HCT116 (cell line): Measurements from ENCODE around the gene SLC16A13. TPM values are rescaled to one million over a fixed set of nuclear protein-coding genes. Genes with fewer than 3 reads are reported as not detected.

Source experiments
- ATAC-seq: fragments of 200-7000 bp; cut with Tn5 transposase; 2 replicates; pipeline ENCODE4 v1.9.1; 2020; ENCODE audit warnings: mild to moderate bottlenecking, moderate library complexity
- BruUV-seq: library from RNA; stranded (reverse); fragments of 400-500 nt; replicated peaks from 2 replicates; lab custom pipeline; 2021; lab: Mats Ljungman, UMichigan
- CTCF ChIA-PET: fragments of 300-600 bp; sonication (Branson Sonifier 250); formaldehyde crosslinking; loops from one replicate; lab custom pipeline; 2021; ENCODE audit warnings: antibody characterized with exemption; lab: Charles Lee
- POLR2A ChIA-PET: fragments of 300-600, 350-600 bp; sonication (Branson Sonifier 250); formaldehyde crosslinking; loops from one replicate; lab custom pipeline; 2021; ENCODE audit warnings: antibody characterized with exemption; lab: Charles Lee
- RAD21 ChIA-PET, 2 experiments: fragments of 300-600 bp; sonication (Branson Sonifier 250); formaldehyde crosslinking; loops; one replicate each; lab custom pipeline; 2023; ENCODE audit warnings: low total read pairs in 2 of 2; ENCODE audit not compliant: uncharacterized antibody in 2 of 2, unreplicated experiment in 2 of 2, low non-redundant PET in 1 of 2; lab: Charles Lee
- DNase-seq: peaks from one replicate; pipeline ENCODE4 v3.0.0-alpha.2; 2010; ENCODE audit warnings: low read depth, low spot score
- H2AFZ ChIP-seq: fragments of 200-600 bp; shearing (Covaris generic), sonication (generic); 2 replicates; pipeline ENCODE4 v1.6.1; 2017; ENCODE audit warnings: low read depth, mixed run types, mixed read lengths, antibody characterized with exemption, low read length; ENCODE audit not compliant: poor library complexity, severe bottlenecking
- H3K27ac ChIP-seq: 2 replicates; pipeline ENCODE4 v1.5.1; 2012; ENCODE audit warnings: low read depth, low read length
- H3K27me3 ChIP-seq: fragments of 200-600 bp; sonication (generic); 2 replicates; pipeline ENCODE4 v1.6.1; 2016; ENCODE audit warnings: mixed run types, low read length, mixed read lengths; ENCODE audit not compliant: insufficient read depth
- H3K36me3 ChIP-seq, 2 experiments: fragments of 200-500 bp in 1 of 2; fragments of 200-600 bp in 1 of 2; sonication (Bioruptor generic) in 1 of 2; sonication (generic) in 1 of 2; 2 replicates each; pipeline versions ENCODE4 v1.5.1 to v1.6.1; 2014 to 2016; ENCODE audit warnings: low read length in 2 of 2, inconsistent platforms in 1 of 2, mixed read lengths in 1 of 2, mixed run types in 1 of 2; ENCODE audit not compliant: insufficient read depth in 2 of 2, control insufficient read depth in 1 of 2
- H3K4me1 ChIP-seq, 2 experiments: fragments of 200-600 bp in 1 of 2; sonication (generic) in 1 of 2; 2 replicates each; pipeline versions ENCODE4 v1.5.1 to v1.6.1; 2012 to 2017; ENCODE audit warnings: low read length in 2 of 2, inconsistent platforms in 1 of 2, mild to moderate bottlenecking in 1 of 2, mixed read lengths in 1 of 2, mixed run types in 1 of 2, moderate library complexity in 1 of 2; ENCODE audit not compliant: insufficient read depth in 2 of 2, control insufficient read depth in 1 of 2
- H3K4me2 ChIP-seq: fragments of 200-600 bp; sonication (generic); 2 replicates; pipeline ENCODE4 v1.6.1; 2017; ENCODE audit warnings: mixed run types, low read length, mixed read lengths
- H3K4me3 ChIP-seq, 2 experiments: fragments of 200-600 bp in 1 of 2; sonication (generic) in 1 of 2; replicated peaks in 1 of 2; 2 replicates each; pipeline ENCODE4 v1.5.1; 2011 to 2016; ENCODE audit warnings: low read length in 2 of 2, control low read depth in 1 of 2, low read depth in 1 of 2, mild to moderate bottlenecking in 1 of 2, mixed read lengths in 1 of 2, mixed run types in 1 of 2
- H3K79me2 ChIP-seq: fragments of 200-600 bp; sonication (generic); 2 replicates; pipeline ENCODE4 v1.6.1; 2017; ENCODE audit warnings: mild to moderate bottlenecking, mixed run types, low read length, moderate library complexity, mixed read lengths; ENCODE audit not compliant: insufficient read depth
- H3K9ac ChIP-seq: fragments of 200-600 bp; sonication (generic); 2 replicates; pipeline ENCODE4 v1.6.1; 2016; ENCODE audit warnings: low read length, mixed read lengths
- H3K9me2 ChIP-seq: fragments of 200-600 bp; sonication (generic), shearing (Covaris generic); 2 replicates; pipeline ENCODE4 v1.6.1; 2017; ENCODE audit warnings: mixed run types, mild to moderate bottlenecking, moderate library complexity; ENCODE audit not compliant: insufficient read depth
- H3K9me3 ChIP-seq, 2 experiments: fragments of 200-500 bp in 1 of 2; fragments of 200-600 bp in 1 of 2; sonication (Bioruptor generic) in 1 of 2; sonication (generic) in 1 of 2; 2 replicates each; pipeline ENCODE4 v1.6.1; 2014 to 2017; ENCODE audit warnings: low read length in 2 of 2, mixed read lengths in 2 of 2, inconsistent platforms in 1 of 2, low read depth in 1 of 2, mild to moderate bottlenecking in 1 of 2, mixed run types in 1 of 2, moderate library complexity in 1 of 2; ENCODE audit not compliant: control insufficient read depth in 1 of 2, insufficient read depth in 1 of 2
- H4K20me1 ChIP-seq: fragments of 200-600 bp; sonication (generic), shearing (Covaris generic); 2 replicates; pipeline ENCODE4 v1.6.1; 2017; ENCODE audit warnings: mixed run types, mild to moderate bottlenecking, moderate library complexity; ENCODE audit not compliant: insufficient read depth
- ATF3 ChIP-seq: IDR thresholded peaks from 2 replicates; pipeline ENCODE4 v1.6.1; 2012
- CBX3 ChIP-seq: IDR thresholded peaks from 2 replicates; pipeline ENCODE4 v1.6.1; 2012; ENCODE audit warnings: low read depth
- CEBPB ChIP-seq: IDR thresholded peaks from 2 replicates; pipeline ENCODE4 v1.6.1; 2012; ENCODE audit warnings: low read depth
- EGR1 ChIP-seq: IDR thresholded peaks from 2 replicates; pipeline ENCODE4 v1.6.1; 2012; ENCODE audit warnings: low read depth
- ELF1 ChIP-seq: IDR thresholded peaks from 2 replicates; pipeline ENCODE4 v1.6.1; 2012; ENCODE audit warnings: low read depth, borderline replicate concordance
- EZH2 ChIP-seq: fragments of 200-600 bp; sonication (generic); IDR thresholded peaks from 2 replicates; pipeline ENCODE4 v1.6.1; 2017; ENCODE audit warnings: antibody characterized with exemption, mixed run types
- EZH2phosphoT487 ChIP-seq: fragments of 200-600 bp; IDR thresholded peaks from 2 replicates; pipeline ENCODE4 v1.6.1; 2018; ENCODE audit warnings: antibody characterized with exemption, borderline replicate concordance
- JUND ChIP-seq: IDR thresholded peaks from 2 replicates; pipeline ENCODE4 v1.6.1; 2012
- MAX ChIP-seq: IDR thresholded peaks from 2 replicates; pipeline ENCODE4 v1.6.1; 2012
- POLR2A ChIP-seq: IDR thresholded peaks from 2 replicates; pipeline ENCODE4 v1.7.0; 2011; ENCODE audit warnings: borderline replicate concordance; ENCODE audit not compliant: insufficient read depth, insufficient read length; ENCODE audit errors: extremely low read depth
- POLR2AphosphoS5 ChIP-seq: IDR thresholded peaks from 2 replicates; pipeline ENCODE4 v1.6.1; 2011; ENCODE audit warnings: mild to moderate bottlenecking, low read depth, low read length, moderate library complexity
- SIN3A ChIP-seq: IDR thresholded peaks from 2 replicates; pipeline ENCODE4 v1.6.1; 2012; ENCODE audit warnings: low read depth
- SP1 ChIP-seq: IDR thresholded peaks from 2 replicates; pipeline ENCODE4 v1.6.1; 2012; ENCODE audit warnings: low read depth
- TCF7L2 ChIP-seq: IDR thresholded peaks from 2 replicates; pipeline ENCODE4 v1.7.0; 2011; ENCODE audit warnings: borderline replicate concordance, inconsistent platforms; ENCODE audit not compliant: insufficient read depth, insufficient read length; ENCODE audit errors: extremely low read depth
- YY1 ChIP-seq: IDR thresholded peaks from 2 replicates; pipeline ENCODE4 v1.6.1; 2011; ENCODE audit warnings: low read length, low read depth, moderate library complexity, mild to moderate bottlenecking; ENCODE audit not compliant: insufficient replicate concordance; ENCODE audit errors: extremely low read depth
- ZBTB33 ChIP-seq: IDR thresholded peaks from 2 replicates; pipeline ENCODE4 v1.6.1; 2011; ENCODE audit warnings: mild to moderate bottlenecking, low read length, moderate library complexity; ENCODE audit not compliant: insufficient replicate concordance; ENCODE audit errors: extremely low read depth
- ZFX ChIP-seq: fragments of 450-650 bp; IDR thresholded peaks from 2 replicates; pipeline ENCODE4 v1.6.1; 2017
- intact Hi-C: fragments of 100-400 bp; cut with micrococcal nuclease; formaldehyde crosslinking; loops from 2 replicates; pipeline ENCODE4 v1.10.0; 2022
- total RNA-seq: library from RNA; stranded (reverse); gene quantifications from one replicate; pipeline ENCODE4 v1.2.1, GENCODE V29; 2021; ENCODE audit not compliant: unreplicated experiment
- TF ChIP-seq, protein P1 (sequence below), 3 experiments: fragments of 200-600 bp in 1 of 3; sonication (generic) in 1 of 3; IDR thresholded peaks in 2 of 3; conservative IDR thresholded peaks in 1 of 3; 2 replicates each; pipeline ENCODE4 v1.5.1; 2012 to 2017; ENCODE audit warnings: low read depth in 2 of 3, low read length in 2 of 3, antibody characterized with exemption in 1 of 3, borderline replicate concordance in 1 of 3, control low read depth in 1 of 3, mild to moderate bottlenecking in 1 of 3, mixed read lengths in 1 of 3, mixed run types in 1 of 3, moderate library complexity in 1 of 3; ENCODE audit not compliant: insufficient read depth in 1 of 3
- TF ChIP-seq, protein P2 (sequence below): IDR thresholded peaks from 2 replicates; pipeline ENCODE4 v1.6.1; 2012; ENCODE audit warnings: low read depth

SLC16A13 gene
- total RNA-seq, 1 experiment from 2014 or later: 6.8 TPM

GRCh38 chr17:7043497-7044198 is 7.8 kb downstream of the SLC16A13 start, which contains the start of gene SLC16A11:
SLC16A11 (minus strand) TSS chr17:7044092; CDS start chr17:7043513, 579 bp downstream.
- BruUV-seq: no TSS peak
- TF ChIP-seq ELF1 (no peak), SIN3A (no peak), POLR2AphosphoS5 (no peak), ZBTB33 (no peak), YY1 (no peak), JUND (no peak), EZH2phosphoT487 (no peak), CEBPB (no peak), CBX3 (no peak), ATF3 (no peak), POLR2A (no peak), EZH2 (no peak), ZFX (no peak), SP1 (no peak), TCF7L2 (no peak), MAX (no peak), EGR1 (no peak)
- TF ChIP-seq, protein P1, sequence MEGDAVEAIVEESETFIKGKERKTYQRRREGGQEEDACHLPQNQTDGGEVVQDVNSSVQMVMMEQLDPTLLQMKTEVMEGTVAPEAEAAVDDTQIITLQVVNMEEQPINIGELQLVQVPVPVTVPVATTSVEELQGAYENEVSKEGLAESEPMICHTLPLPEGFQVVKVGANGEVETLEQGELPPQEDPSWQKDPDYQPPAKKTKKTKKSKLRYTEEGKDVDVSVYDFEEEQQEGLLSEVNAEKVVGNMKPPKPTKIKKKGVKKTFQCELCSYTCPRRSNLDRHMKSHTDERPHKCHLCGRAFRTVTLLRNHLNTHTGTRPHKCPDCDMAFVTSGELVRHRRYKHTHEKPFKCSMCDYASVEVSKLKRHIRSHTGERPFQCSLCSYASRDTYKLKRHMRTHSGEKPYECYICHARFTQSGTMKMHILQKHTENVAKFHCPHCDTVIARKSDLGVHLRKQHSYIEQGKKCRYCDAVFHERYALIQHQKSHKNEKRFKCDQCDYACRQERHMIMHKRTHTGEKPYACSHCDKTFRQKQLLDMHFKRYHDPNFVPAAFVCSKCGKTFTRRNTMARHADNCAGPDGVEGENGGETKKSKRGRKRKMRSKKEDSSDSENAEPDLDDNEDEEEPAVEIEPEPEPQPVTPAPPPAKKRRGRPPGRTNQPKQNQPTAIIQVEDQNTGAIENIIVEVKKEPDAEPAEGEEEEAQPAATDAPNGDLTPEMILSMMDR (IDR thresholded peaks at IDR 0.05 in 2 of 3, conservative IDR thresholded peaks at IDR 0.05 in 1 of 3; ENCODE audit: borderline replicate concordance in 1 of 3, insufficient read depth in 1 of 3, low read depth in 2 of 3, low read length in 2 of 3): no peak
- TF ChIP-seq, protein P2, sequence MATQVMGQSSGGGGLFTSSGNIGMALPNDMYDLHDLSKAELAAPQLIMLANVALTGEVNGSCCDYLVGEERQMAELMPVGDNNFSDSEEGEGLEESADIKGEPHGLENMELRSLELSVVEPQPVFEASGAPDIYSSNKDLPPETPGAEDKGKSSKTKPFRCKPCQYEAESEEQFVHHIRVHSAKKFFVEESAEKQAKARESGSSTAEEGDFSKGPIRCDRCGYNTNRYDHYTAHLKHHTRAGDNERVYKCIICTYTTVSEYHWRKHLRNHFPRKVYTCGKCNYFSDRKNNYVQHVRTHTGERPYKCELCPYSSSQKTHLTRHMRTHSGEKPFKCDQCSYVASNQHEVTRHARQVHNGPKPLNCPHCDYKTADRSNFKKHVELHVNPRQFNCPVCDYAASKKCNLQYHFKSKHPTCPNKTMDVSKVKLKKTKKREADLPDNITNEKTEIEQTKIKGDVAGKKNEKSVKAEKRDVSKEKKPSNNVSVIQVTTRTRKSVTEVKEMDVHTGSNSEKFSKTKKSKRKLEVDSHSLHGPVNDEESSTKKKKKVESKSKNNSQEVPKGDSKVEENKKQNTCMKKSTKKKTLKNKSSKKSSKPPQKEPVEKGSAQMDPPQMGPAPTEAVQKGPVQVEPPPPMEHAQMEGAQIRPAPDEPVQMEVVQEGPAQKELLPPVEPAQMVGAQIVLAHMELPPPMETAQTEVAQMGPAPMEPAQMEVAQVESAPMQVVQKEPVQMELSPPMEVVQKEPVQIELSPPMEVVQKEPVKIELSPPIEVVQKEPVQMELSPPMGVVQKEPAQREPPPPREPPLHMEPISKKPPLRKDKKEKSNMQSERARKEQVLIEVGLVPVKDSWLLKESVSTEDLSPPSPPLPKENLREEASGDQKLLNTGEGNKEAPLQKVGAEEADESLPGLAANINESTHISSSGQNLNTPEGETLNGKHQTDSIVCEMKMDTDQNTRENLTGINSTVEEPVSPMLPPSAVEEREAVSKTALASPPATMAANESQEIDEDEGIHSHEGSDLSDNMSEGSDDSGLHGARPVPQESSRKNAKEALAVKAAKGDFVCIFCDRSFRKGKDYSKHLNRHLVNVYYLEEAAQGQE: no peak
- DNase-seq (no peak), ATAC-seq (no peak)
- Histone ChIP-seq H3K4me1 (peaks cover 19 to 32% of the 10 kb centered on the region in 2 experiments), H3K79me2 (no peaks in the 10 kb centered on the region), H3K9me2 (no peaks in the 10 kb centered on the region), H3K9me3 (no peaks in the 10 kb centered on the region), H3K27me3 (no peaks in the 10 kb centered on the region), H3K4me2 (no peak within 1 kb of the TSS), H3K36me3 (no peaks in the 10 kb centered on the region), H2AFZ (no peak within 1 kb of the TSS), H4K20me1 (no peaks in the 10 kb centered on the region), H3K27ac (no peak within 1 kb of the TSS), H3K4me3 (no peak within 1 kb of the TSS), H3K9ac (no peak within 1 kb of the TSS)
- ChIA-PET CTCF (interaction anchor here (1.0 to 2.9 kb wide), 2 partner anchors 90 to 177 kb away, joined by 3 to 22 read pairs; no protein-coding TSS in a partner anchor), RAD21 (no interaction called here), POLR2A (interaction anchor here (0.6 kb wide), 1 partner anchor 102 kb away, joined by 3 read pairs; no protein-coding TSS in a partner anchor)
- intact Hi-C loops: no loop called here
